Skeletal muscle satellite cell (primary cell): ENCODE data around the gene SLC9A5.

Experiments used
- H3K27me3 ChIP-seq: 2 replicates; pipeline ENCODE4 v1.7.0; 2013; ENCODE audit warnings: low read length; ENCODE audit not compliant: control insufficient read depth, insufficient read depth
- H3K36me3 ChIP-seq: 2 replicates; pipeline ENCODE4 v1.7.0; 2013; ENCODE audit warnings: mild to moderate bottlenecking, control low read depth, low read length; ENCODE audit not compliant: insufficient read depth
- H3K4me1 ChIP-seq: 2 replicates; pipeline ENCODE4 v1.7.0; 2013; ENCODE audit warnings: low read length; ENCODE audit not compliant: control insufficient read depth, insufficient read depth
- H3K4me2 ChIP-seq: 2 replicates; pipeline ENCODE4 v1.7.0; 2013; ENCODE audit warnings: mild to moderate bottlenecking, low read length
- H3K4me3 ChIP-seq: 2 replicates; pipeline ENCODE4 v1.7.0; 2013; ENCODE audit warnings: low read length
- H3K9ac ChIP-seq: 2 replicates; pipeline ENCODE4 v1.7.0; 2013; ENCODE audit warnings: mild to moderate bottlenecking, low read depth, low read length, moderate library complexity
- H3K9me3 ChIP-seq: replicated peaks from 2 replicates; pipeline ENCODE4 v1.7.0; 2013; ENCODE audit warnings: mild to moderate bottlenecking, control low read depth, low read length

The SLC9A5 gene

DNA sequence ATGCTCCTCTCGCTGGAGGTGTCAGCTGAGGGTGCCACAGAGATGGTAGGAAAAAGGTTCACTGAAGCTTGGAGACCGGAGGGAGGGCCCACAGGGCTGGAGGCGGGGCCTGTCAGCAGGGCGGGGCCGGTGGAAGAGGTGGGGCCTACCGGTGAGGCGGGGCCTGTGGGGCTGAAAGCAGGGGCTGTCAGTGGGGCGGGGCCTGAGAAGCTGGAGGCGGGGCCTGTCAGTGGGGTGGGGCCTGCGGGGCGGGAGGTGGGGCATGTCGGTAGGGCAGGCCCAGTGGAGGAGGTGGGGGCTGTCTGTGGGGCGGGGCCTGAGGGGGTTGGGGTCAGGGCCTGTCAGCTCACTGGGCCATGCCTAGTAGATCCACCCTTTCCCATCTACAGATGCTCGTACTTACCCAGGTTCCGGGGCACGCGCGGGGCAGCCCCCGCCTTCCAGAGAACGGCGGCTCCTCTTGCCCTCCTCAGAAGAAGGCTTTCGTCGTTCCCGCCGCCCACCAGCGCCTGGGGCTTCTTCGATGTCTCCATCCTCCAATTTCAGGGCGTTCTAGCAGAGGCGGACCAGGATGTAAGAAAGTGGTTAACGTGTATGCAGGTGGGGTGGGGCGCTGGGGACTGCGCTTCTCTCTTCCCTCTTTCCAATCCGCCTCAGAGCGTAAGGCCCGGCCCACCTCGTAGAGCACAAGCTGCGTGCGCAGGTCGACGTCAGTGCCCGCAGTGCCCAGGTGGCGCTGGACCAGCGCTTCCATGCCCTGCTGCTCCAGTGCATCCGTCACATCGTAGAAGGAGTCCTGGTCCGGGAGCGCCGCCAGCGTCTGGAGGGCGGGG, 12.0 kb upstream of the SLC9A5 start:
- Histone ChIP-seq H3K4me1 (peaks cover 23% of the 10 kb centered on the region), H3K9me3 (no peaks in the 10 kb centered on the region), H3K27me3 (no peaks in the 10 kb centered on the region), H3K36me3 (peaks cover 59% of the 10 kb centered on the region), H3K9ac (no peak overlapping the region), H3K4me2 (no peak overlapping the region), H3K4me3 (no peak overlapping the region)

DNA sequence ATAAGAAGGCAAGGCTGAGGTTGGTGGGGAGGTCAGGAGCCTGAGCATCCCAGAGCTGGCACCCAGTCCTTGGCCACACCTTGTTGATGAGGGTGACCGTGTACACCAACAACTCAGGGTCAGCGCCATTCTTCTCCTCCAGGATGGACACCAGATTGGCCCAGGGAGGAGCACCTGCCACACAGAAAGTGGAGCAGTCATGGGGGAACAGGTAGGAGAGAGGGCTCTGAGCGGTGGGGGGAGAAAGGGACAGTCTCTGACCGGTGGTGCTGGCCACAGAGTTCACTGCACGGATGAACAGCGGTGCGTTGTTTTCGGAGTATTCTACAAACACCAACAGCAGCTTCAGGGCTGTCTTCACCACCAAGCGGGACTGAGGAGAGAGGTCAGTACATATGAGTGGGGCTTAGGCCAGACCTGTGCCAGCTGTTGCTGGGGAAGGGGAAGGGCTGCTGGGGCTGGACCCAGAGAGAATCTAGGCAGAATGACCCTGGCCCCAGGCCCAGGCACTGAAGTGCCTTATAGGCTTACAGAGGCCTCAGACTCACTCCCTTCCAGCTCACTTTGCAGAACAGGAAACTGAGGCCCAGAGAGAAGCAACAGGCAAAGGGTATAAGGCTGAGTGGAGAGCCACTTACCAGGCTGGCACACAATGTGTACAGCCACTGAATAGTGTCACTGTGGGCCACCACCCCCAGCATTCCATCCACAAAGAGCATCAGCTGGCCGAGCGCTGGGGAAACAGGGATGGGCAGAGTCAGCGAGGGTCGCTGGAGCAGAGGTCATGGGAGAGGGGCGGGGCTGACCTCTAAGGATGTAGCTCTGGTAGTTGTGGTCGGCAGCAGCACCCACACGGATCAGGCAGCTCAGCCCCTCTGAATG, 11.1 kb upstream of the SLC9A5 start:
- no peaks in the 10 kb centered on the region for H3K27me3 ChIP-seq
- H3K4me2 ChIP-seq: no peak overlapping the region
- no peak overlapping the region for H3K9ac ChIP-seq
- no peak overlapping the region for H3K4me3 ChIP-seq
- no peaks in the 10 kb centered on the region for H3K9me3 ChIP-seq
- H3K36me3 ChIP-seq: peaks cover 56% of the 10 kb centered on the region
- H3K4me1 ChIP-seq: peaks cover 31% of the 10 kb centered on the region

DNA sequence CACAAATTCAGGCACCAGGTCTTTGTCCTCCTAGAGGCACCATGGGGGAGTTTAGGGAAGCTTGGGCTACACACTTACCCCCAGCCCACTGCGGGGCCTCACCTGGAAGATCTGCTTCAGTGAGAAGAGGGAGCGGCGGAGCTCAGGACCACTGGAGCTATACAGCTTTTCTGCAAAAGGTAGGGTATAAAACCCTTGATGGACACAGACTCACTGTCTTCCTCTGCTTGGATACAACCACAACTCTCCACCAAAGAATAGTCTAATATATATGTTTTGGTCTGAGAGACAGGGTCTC, 10.6 kb upstream of the SLC9A5 start:
- peaks cover 34% of the 10 kb centered on the region for H3K4me1 ChIP-seq
- no peak overlapping the region for H3K4me2 ChIP-seq
- H3K27me3 ChIP-seq: no peaks in the 10 kb centered on the region
- H3K9me3 ChIP-seq: no peaks in the 10 kb centered on the region
- H3K4me3 ChIP-seq: no peak overlapping the region
- no peak overlapping the region for H3K9ac ChIP-seq
- peaks cover 55% of the 10 kb centered on the region for H3K36me3 ChIP-seq

DNA sequence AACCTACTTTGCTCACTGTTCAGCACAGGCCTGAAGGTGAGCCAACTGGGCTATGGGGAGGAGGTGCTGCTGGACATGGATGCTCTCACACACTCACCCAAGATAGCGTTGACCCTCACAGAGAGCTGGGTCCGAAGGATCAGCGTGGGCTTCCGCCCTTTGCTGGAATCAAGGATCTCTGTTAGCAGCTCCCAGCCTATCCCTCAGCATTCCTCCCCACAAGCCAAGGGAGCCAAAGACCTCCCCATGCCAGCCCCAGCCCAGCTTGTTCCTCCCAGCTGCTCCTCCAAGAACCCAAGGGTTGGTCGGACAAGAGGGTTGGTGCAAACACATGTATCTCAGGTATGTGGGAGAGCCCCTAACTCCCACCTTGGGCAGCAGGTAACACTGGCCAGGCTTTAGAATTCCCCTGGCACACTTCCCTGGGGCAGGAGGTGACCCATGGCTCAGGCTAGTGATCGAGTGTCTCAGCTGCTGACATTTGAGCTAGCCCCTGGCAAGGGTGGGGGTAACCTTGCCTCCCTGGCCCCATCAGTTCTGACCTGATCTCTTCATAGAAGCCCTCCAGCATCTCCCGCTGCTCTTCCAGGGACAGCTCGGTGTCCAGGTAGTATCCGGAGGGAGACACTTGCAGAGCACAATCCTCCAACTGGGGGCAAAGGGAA, 9.8 kb upstream of the SLC9A5 start:
- H3K9me3 ChIP-seq: no peaks in the 10 kb centered on the region
- peaks cover 50% of the 10 kb centered on the region for H3K36me3 ChIP-seq
- H3K27me3 ChIP-seq: no peaks in the 10 kb centered on the region
- H3K4me2 ChIP-seq: no peak overlapping the region
- peaks cover 42% of the 10 kb centered on the region for H3K4me1 ChIP-seq
- no peak overlapping the region for H3K9ac ChIP-seq
- no peak overlapping the region for H3K4me3 ChIP-seq

DNA sequence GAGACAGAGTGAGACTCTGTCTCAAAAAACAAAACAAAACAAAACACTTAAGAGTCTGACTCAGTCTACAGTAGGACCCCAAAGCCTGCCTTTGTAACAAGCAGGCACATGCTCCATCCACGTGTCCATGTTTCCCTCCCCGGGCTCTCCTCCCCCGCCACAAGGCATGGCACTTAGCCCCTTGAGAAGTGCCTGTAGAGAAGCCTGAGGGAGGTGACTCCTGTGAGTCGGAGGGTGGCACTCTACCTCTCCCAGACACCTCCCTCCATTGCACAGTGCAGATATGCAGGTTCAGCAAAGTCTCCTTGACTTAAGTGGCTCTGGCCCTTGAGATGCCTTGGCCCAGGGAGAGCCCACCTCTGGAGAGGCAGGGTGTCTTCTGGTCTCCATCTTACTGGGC, 8.3 kb upstream of the SLC9A5 start:
- Histone ChIP-seq H3K9me3 (no peaks in the 10 kb centered on the region), H3K4me1 (peaks cover 57% of the 10 kb centered on the region), H3K4me3 (no peak overlapping the region), H3K9ac (peak overlapping the region; percentile 79), H3K4me2 (peak overlapping the region; percentile 46), H3K36me3 (peaks cover 36% of the 10 kb centered on the region), H3K27me3 (no peaks in the 10 kb centered on the region)

DNA sequence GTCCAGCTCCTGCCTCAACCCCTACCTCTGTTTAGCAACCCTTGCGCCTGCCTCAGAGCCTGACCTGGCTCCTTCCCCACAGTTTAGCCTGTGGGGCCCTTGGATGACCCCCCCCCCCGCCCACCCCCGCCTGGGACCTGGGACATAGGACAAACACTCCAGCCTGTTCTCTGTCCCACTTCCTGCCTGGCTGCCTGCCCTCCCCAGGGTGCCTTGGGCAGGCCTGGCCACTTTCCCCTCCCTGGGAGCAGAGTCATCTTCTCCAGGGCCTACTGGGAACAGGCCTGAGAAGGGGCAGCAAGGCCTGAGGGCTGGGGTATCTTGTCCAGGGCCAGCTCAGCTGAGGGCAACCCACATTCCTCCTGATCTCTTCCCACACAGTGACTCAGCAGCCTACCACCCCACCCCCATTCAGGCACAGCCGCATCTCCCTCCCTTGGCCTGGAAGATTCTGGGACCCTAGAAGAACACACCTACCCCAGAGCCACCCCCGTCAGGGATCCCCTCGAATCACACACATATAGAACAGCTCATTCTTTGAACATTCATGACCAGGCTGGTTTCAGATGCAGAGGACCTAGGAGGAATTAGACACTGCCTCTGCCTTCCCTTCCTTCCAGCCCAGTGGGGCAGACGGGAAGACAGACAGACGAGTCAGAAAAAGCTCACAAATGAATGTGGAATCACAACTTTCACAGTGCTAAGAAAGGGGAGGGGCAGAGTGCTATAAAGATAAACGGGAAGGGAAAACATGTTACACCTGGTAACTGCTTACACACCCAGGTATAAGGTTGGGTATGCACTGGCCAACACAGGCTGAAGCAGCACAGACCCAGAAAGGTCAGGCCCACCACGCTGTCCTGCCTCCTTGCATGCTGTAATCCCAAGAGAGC, 7.5 kb upstream of the SLC9A5 start:
- no peaks in the 10 kb centered on the region for H3K9me3 ChIP-seq
- H3K4me3 ChIP-seq: peak overlapping the region; percentile 36
- peaks cover 61% of the 10 kb centered on the region for H3K4me1 ChIP-seq
- no peaks in the 10 kb centered on the region for H3K27me3 ChIP-seq
- peak overlapping the region; percentile 79 for H3K9ac ChIP-seq
- H3K36me3 ChIP-seq: peaks cover 29% of the 10 kb centered on the region
- H3K4me2 ChIP-seq: peak overlapping the region; percentile 71

DNA sequence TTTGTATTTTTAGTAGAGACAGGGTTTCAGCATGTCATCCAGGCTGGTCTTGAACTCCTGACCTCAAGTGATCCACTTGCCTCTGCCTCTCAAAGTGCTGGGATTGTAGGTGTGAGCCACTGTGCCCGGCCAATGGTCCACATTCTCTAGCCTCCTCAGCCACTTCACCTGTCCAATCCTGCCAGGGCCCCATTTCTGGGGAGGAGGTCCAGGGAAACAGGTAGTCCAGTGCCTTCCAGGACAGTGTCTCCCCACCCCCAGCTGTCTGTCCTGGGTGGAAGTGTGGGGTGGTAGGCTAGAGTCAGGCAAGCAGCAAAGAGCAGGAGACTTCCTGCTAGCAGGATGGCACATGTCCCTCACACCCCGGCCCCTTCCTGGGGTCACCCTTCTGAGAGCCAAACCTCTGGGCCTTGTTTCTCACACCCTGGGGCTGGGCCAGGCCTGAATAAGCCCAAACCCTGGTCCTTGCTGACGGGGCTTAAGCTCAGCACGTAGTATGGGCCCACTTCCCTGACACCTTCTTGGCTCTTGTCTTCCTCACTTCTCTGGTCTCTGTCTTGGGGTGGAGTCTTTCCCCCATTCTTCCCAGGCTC, 6.5 kb upstream of the SLC9A5 start:
- H3K9me3 ChIP-seq: no peaks in the 10 kb centered on the region
- H3K4me2 ChIP-seq: peak overlapping the region; percentile 71
- peaks cover 61% of the 10 kb centered on the region for H3K4me1 ChIP-seq
- peaks cover 21% of the 10 kb centered on the region for H3K36me3 ChIP-seq
- H3K27me3 ChIP-seq: no peaks in the 10 kb centered on the region
- H3K9ac ChIP-seq: peak overlapping the region; percentile 79
- no peak overlapping the region for H3K4me3 ChIP-seq

DNA sequence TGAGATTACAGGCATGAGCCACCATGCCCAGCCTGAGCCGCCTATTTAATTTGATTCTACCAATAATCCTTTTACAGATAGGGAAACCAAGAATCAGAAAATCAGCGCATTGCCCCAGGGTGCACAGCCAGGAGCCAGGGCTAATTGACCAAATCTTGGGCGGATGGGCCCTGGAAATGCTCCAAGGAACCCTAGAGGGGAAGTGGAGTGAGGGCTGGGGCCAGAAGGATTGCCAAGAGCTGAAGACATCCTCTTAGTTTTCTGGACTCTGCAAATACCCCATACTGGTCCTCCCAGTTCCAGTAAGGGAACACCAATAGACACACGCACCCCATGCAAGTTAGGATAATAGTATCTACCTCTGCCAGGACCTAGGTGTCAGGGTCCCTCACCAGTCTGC, 5.3 kb upstream of the SLC9A5 start:
- peak overlapping the region; percentile 82 for H3K9ac ChIP-seq
- H3K9me3 ChIP-seq: no peaks in the 10 kb centered on the region
- H3K4me2 ChIP-seq: peak overlapping the region; percentile 86
- H3K27me3 ChIP-seq: no peaks in the 10 kb centered on the region
- peaks cover 8% of the 10 kb centered on the region for H3K36me3 ChIP-seq
- H3K4me3 ChIP-seq: peak overlapping the region; percentile 43
- peaks cover 70% of the 10 kb centered on the region for H3K4me1 ChIP-seq

DNA sequence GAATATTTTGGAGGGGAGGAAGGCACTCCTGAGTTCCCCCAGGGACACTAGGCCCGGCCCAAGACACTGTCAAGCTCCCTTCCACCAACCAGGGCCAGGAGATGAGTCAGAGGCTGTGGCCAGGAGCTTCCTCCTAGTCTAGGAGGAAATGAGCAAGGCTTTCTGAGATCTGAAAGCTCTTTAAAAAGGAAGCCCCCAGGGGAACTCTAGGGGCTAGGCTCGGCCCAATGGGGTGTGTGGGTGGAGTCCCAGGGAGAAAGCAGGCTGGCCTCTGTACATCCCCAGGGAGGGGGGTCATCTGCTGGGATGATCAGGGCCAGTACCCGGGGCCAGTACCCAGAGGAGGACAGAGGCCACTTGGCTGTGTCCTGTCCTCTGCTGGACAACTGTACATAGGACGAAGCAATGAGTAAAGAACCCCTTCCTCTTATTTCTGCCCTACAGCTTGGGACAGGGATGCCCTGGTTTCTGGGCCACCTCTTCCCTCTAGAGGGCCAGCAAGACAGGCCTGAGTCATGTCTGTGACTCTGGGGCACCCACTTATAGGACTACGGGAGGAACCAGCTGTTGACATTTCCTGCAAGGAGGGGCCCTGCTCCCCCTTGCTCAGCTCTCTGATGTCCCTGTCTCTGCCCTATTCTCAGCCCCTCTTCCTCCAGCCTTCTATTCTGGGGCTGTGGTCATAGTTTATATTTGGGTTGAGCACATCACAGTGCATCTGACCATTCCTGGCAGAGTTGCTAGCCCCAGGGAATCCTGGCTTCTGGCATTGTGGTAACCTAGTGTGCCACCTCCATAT, 4.2 kb upstream of the SLC9A5 start:
- H3K4me2 ChIP-seq: peak overlapping the region; percentile 86
- no peaks in the 10 kb centered on the region for H3K27me3 ChIP-seq
- peaks cover 79% of the 10 kb centered on the region for H3K4me1 ChIP-seq
- no peaks in the 10 kb centered on the region for H3K9me3 ChIP-seq
- H3K4me3 ChIP-seq: peak overlapping the region; percentile 80
- H3K9ac ChIP-seq: peak overlapping the region; percentile 82
- H3K36me3 ChIP-seq: no peaks in the 10 kb centered on the region

DNA sequence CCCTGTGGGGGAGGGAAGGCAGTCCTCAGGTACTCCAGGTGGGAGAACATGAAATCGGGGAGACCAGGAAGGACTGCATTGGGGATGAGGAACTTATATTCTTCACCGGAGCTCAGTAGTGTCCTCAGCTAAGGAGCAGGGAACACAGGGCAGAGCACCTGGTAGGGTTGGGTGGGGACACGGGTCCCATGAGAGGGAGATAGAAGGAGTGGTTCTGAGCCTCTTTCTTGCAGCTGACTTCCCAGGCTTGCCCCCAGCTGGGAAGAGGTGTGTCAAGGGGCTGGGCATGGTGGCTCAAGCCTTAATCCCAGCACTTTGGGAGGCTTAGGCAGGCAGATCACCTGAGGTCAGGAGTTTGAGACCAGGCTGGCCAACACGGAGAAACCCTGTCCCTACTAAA, 3.6 kb upstream of the SLC9A5 start:
- Histone ChIP-seq H3K4me3 (peak overlapping the region; percentile 80), H3K9ac (peak overlapping the region; percentile 82), H3K9me3 (no peaks in the 10 kb centered on the region)

More for the DNA sequence above, 3.6 kb upstream of the SLC9A5 start:
- Histone ChIP-seq H3K4me2 (peak overlapping the region; percentile 86), H3K36me3 (no peaks in the 10 kb centered on the region), H3K4me1 (peaks cover 79% of the 10 kb centered on the region), H3K27me3 (no peaks in the 10 kb centered on the region)
